Esophagus muscularis mucosa (tissue), 4 donors: ENCODE results near the gene FBN1. TPM values are rescaled to one million over a fixed set of nuclear protein-coding genes. Genes with fewer than 3 reads are reported as not detected.
A peak's percentile ranks its signal among the peaks of the same experiment; 100 is the strongest.

Experiments used
- DNase-seq: peaks from one replicate; pipeline ENCODE4 v3.0.0-alpha.2; 2017; ENCODE audit errors: extremely low spot score
- H3K27ac ChIP-seq, 4 donors: fragments of 200-600 bp; sonication (generic); replicated peaks in 1 of 4; 1 replicate in 3 of 4; 2 replicates in 1 of 4; pipeline ENCODE4 v1.5.1; 2016 to 2019; ENCODE audit warnings: mild to moderate bottlenecking in 1 of 4
- H3K27me3 ChIP-seq, 4 donors: fragments of 200-600 bp; sonication (generic); one replicate each; pipeline versions ENCODE4 v1.5.1 to v1.6.0; 2016 to 2019
- H3K36me3 ChIP-seq, 4 donors: fragments of 200-600 bp; sonication (generic); one replicate each; pipeline ENCODE4 v1.5.1; 2016 to 2019
- H3K4me1 ChIP-seq, 4 donors: fragments of 200-600 bp; sonication (generic); one replicate each; pipeline ENCODE4 v1.5.1; 2016 to 2019
- H3K4me3 ChIP-seq, 4 donors: fragments of 200-600 bp; sonication (generic); 1 replicate in 2 of 4; 2 replicates in 2 of 4; pipeline ENCODE4 v1.5.1; 2016 to 2019; ENCODE audit warnings: mild to moderate bottlenecking in 4 of 4, moderate library complexity in 1 of 4
- H3K9me3 ChIP-seq, 4 donors: fragments of 200-600 bp; sonication (generic); 1 replicate in 3 of 4; 2 replicates in 1 of 4; pipeline ENCODE4 v1.5.1; 2016 to 2019
- EP300 ChIP-seq: sonication (generic); formaldehyde crosslinking; IDR thresholded peaks from one replicate; pipeline ENCODE4 v1.6.1; 2017; ENCODE audit warnings: antibody characterized with exemption
- POLR2A ChIP-seq: fragments of 450-650 bp; IDR thresholded peaks from one replicate; pipeline ENCODE4 v1.6.1; 2017; ENCODE audit warnings: antibody characterized with exemption, moderate library complexity, mild to moderate bottlenecking, low read depth
- POLR2AphosphoS5 ChIP-seq, 2 donors: sonication (generic); formaldehyde crosslinking; IDR thresholded peaks; one replicate each; pipeline ENCODE4 v1.6.1; 2017; ENCODE audit warnings: antibody characterized with exemption in 2 of 2
- WGBS: methylation state at CpG from one replicate; pipeline ENCODE4 v1.1.5; 2018; 5-methylcytosine and 5-hydroxymethylcytosine counted together
- intact Hi-C: fragments of 100-400 bp; cut with DNase I; formaldehyde crosslinking; loops from one replicate; pipeline ENCODE4 v1.15.1; 2023
- total RNA-seq, 4 donors: library from RNA; depleted of rRNA; stranded (reverse); fragments of >200 nt; gene quantifications; one replicate each; pipeline versions ENCODE4 v1.1.0 to v1.2.1, GENCODE V29; 2016
- TF ChIP-seq, protein P1 (sequence below), 3 experiments: fragments of 200-600 bp in 2 of 3; fragments of 450-650 bp in 1 of 3; sonication (generic) in 2 of 3; IDR thresholded peaks; one replicate each; pipeline ENCODE4 v1.5.1; 2017 to 2019; ENCODE audit warnings: antibody characterized with exemption in 3 of 3, mild to moderate bottlenecking in 2 of 3, moderate library complexity in 1 of 3

Gene FBN1
- total RNA-seq, 4 donors from 2014 or later, result 159 to 253 (median 226) TPM

DNA sequence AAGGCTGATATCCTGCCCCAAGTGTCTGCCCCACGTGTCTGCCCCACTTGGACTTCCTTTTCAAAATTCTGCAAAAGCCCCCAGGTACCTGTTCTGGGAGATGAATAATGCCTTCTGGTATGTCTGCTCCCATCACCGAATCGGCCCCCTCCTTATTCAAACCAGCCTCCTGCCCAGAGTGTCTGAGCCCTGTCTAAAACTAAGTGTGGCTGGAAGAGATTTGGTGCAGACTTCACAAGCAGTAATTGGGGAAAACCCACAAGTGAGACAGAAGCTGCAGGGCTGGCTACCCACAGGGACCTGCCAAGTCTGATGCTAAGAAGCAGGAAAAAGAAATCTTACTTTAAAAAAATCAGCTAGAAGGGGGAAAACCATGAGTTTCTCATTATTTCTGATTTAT lies 229.2 kb downstream of the FBN1 start:
- Histone ChIP-seq H3K4me1 (peaks cover 0 to 12% (median 6%) of the 10 kb centered on the region in 4 donors), H3K27ac (peak overlapping the region in 3 of 4 donors; percentile 1 to 26 (median 20)), H3K27me3 (no peaks in the 10 kb centered on the region), H3K36me3 (peaks cover 45 to 100% (median 67%) of the 10 kb centered on the region in 4 donors), H3K9me3 (no peaks in the 10 kb centered on the region), H3K4me3 (no peak overlapping the region)
- no peak for DNase-seq
- intact Hi-C loops, result no loop called here
- TF ChIP-seq, protein P1, sequence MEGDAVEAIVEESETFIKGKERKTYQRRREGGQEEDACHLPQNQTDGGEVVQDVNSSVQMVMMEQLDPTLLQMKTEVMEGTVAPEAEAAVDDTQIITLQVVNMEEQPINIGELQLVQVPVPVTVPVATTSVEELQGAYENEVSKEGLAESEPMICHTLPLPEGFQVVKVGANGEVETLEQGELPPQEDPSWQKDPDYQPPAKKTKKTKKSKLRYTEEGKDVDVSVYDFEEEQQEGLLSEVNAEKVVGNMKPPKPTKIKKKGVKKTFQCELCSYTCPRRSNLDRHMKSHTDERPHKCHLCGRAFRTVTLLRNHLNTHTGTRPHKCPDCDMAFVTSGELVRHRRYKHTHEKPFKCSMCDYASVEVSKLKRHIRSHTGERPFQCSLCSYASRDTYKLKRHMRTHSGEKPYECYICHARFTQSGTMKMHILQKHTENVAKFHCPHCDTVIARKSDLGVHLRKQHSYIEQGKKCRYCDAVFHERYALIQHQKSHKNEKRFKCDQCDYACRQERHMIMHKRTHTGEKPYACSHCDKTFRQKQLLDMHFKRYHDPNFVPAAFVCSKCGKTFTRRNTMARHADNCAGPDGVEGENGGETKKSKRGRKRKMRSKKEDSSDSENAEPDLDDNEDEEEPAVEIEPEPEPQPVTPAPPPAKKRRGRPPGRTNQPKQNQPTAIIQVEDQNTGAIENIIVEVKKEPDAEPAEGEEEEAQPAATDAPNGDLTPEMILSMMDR (IDR thresholded peaks at IDR 0.05), result no peak
- no peak for TF ChIP-seq EP300
- no peak for TF ChIP-seq POLR2A
- TF ChIP-seq POLR2AphosphoS5 (IDR thresholded peaks at IDR 0.05), result no peak
- 57% methylated on average over 3 of the region's 3 CpGs for WGBS

GRCh38 chr15:48415036-48415886 lies 230.2 kb downstream of the FBN1 start:
- Histone ChIP-seq H3K4me3 (no peak overlapping the region), H3K4me1 (peaks cover 0 to 12% (median 6%) of the 10 kb centered on the region in 4 donors), H3K9me3 (no peaks in the 10 kb centered on the region), H3K27ac (peak overlapping the region in 2 of 4 donors; percentile 7 to 50), H3K36me3 (peaks cover 45 to 100% (median 67%) of the 10 kb centered on the region in 4 donors), H3K27me3 (no peaks in the 10 kb centered on the region)
- TF ChIP-seq EP300 (no peak), POLR2A (no peak), POLR2AphosphoS5 (IDR thresholded peaks at IDR 0.05) (no peak)
- TF ChIP-seq, protein P1 (IDR thresholded peaks at IDR 0.05), result no peak
- 84% methylated on average over 12 of the region's 15 CpGs for WGBS
- DNase-seq, result no peak
- intact Hi-C loops, result no loop called here

GRCh38 chr15:48414015-48414414 lies 231.5 kb downstream of the FBN1 start:
- intact Hi-C loops, result no loop called here
- no peaks in the 10 kb centered on the region for H3K27me3 ChIP-seq
- H3K4me3 ChIP-seq, result no peak overlapping the region
- H3K4me1 ChIP-seq, result peaks cover 0 to 16% (median 9%) of the 10 kb centered on the region in 4 donors
- no peak for DNase-seq
- no peaks in the 10 kb centered on the region for H3K9me3 ChIP-seq
- TF ChIP-seq POLR2AphosphoS5 (IDR thresholded peaks at IDR 0.05), result peak in 1 of 2 donors; percentile 38
- TF ChIP-seq, protein P1 (IDR thresholded peaks at IDR 0.05), result no peak
- peak overlapping the region in 2 of 4 donors; percentile 50 to 54 for H3K27ac ChIP-seq
- H3K36me3 ChIP-seq, result peaks cover 36 to 92% (median 60%) of the 10 kb centered on the region in 4 donors
- WGBS, result 46% methylated on average over 3 of the region's 3 CpGs

- intact Hi-C loops, result no loop called here
- Histone ChIP-seq H3K9me3 (no peaks in the 10 kb centered on the region), H3K4me3 (no peak overlapping the region), H3K36me3 (peaks cover 33 to 85% (median 56%) of the 10 kb centered on the region in 4 donors), H3K27ac (peak overlapping the region; percentile 36 to 69 (median 50)), H3K4me1 (peaks cover 0 to 24% (median 16%) of the 10 kb centered on the region in 4 donors), H3K27me3 (no peaks in the 10 kb centered on the region)
- no peak for DNase-seq
- TF ChIP-seq, protein P1 (IDR thresholded peaks at IDR 0.05), result no peak
- TF ChIP-seq EP300 (no peak), POLR2A (no peak), POLR2AphosphoS5 (IDR thresholded peaks at IDR 0.05) (no peak)
- 78% methylated on average over 6 of the region's 6 CpGs for WGBS
Observed at GRCh38 chr15:48413304-48413703, 232.2 kb downstream of the FBN1 start.
